Bronchial epithelial cell (primary cell): ENCODE measurements around the gene ADD1. TPM values are rescaled to one million over a fixed set of nuclear protein-coding genes. Genes with fewer than 3 reads are reported as not detected.

Experiments
- DNase-seq: peaks from one replicate; pipeline ENCODE4 v3.0.0-alpha.2; 2010; ENCODE audit warnings: low read depth
- FAIRE-seq: peaks from 2 replicates; lab custom pipeline; 2011; peaks lifted over from hg19 to GRCh38; lab: Jason Lieb, UNC
- H3K27me3 ChIP-seq: 2 replicates; pipeline ENCODE4 v1.5.1; 2011; ENCODE audit warnings: low read length; ENCODE audit not compliant: control insufficient read depth, insufficient read depth
- H3K36me3 ChIP-seq: 2 replicates; pipeline ENCODE4 v1.5.1; 2011; ENCODE audit warnings: low read length; ENCODE audit not compliant: control insufficient read depth, insufficient read depth
- H3K4me3 ChIP-seq: 2 replicates; pipeline ENCODE4 v1.5.1; 2011; ENCODE audit warnings: mild to moderate bottlenecking, low read depth, low read length, control low read depth
- CTCF ChIP-seq: IDR thresholded peaks from 2 replicates; pipeline ENCODE4 v1.5.1; 2011; ENCODE audit warnings: mild to moderate bottlenecking, moderate library complexity, low read length, control low read depth, inconsistent platforms; ENCODE audit not compliant: insufficient read depth, severe bottlenecking
- total RNA-seq: library from RNA; depleted of rRNA; stranded (reverse); fragments of >200 nt; gene quantifications from 2 replicates; pipeline ENCODE4 v1.2.1, GENCODE V29; 2014

ADD1 gene
- total RNA-seq, 1 donor from 2014 or later, result 71.9 TPM

GRCh38 chr4:2934077-2934812 is 90.6 kb downstream of the ADD1 start:
- TF ChIP-seq CTCF, result no peak
- Histone ChIP-seq H3K36me3 (peaks cover 26% of the 10 kb centered on the region), H3K27me3 (no peaks in the 10 kb centered on the region), H3K4me3 (peak overlapping the region; percentile 91)
- DNase-seq (no peak), FAIRE-seq (no peak)

- no peaks in the 10 kb centered on the region for H3K27me3 ChIP-seq
- peaks cover 28% of the 10 kb centered on the region for H3K36me3 ChIP-seq
- TF ChIP-seq CTCF, result no peak
- H3K4me3 ChIP-seq, result peak overlapping the region; percentile 91
- peak; percentile 76 for DNase-seq
- no peak for FAIRE-seq
Observed at GRCh38 chr4:2934813-2935761, 91.4 kb downstream of the ADD1 start.

GRCh38 chr4:2935762-2936743 is 92.4 kb downstream of the ADD1 start:
- peaks cover 32% of the 10 kb centered on the region for H3K36me3 ChIP-seq
- peak; percentile 95 for DNase-seq
- H3K27me3 ChIP-seq, result no peaks in the 10 kb centered on the region
- FAIRE-seq, result peak; percentile 89
- H3K4me3 ChIP-seq, result peak overlapping the region; percentile 91
- no peak for TF ChIP-seq CTCF

- H3K4me3 ChIP-seq, result no peak overlapping the region
- FAIRE-seq (peak; percentile 94), DNase-seq (peak; percentile 93)
- H3K36me3 ChIP-seq, result peaks cover 32% of the 10 kb centered on the region
- no peaks in the 10 kb centered on the region for H3K27me3 ChIP-seq
- no peak for TF ChIP-seq CTCF
Observed at GRCh38 chr4:2936773-2937145, 93.1 kb downstream of the ADD1 start.

- DNase-seq, result peak; percentile 99
- Histone ChIP-seq H3K27me3 (no peaks in the 10 kb centered on the region), H3K4me3 (peak overlapping the region; percentile 11), H3K36me3 (peaks cover 29% of the 10 kb centered on the region)
- FAIRE-seq, result no peak
- no peak for TF ChIP-seq CTCF
Observed at GRCh38 chr4:2937146-2937857, 93.7 kb downstream of the ADD1 start.
